Suprapubic skin (tissue), 4 donors: ENCODE data around the gene UCK1. TPM values are rescaled to one million over a fixed set of nuclear protein-coding genes. Genes with fewer than 3 reads are reported as not detected.

Source experiments
- DNase-seq, 2 donors: peaks; one replicate each; pipeline ENCODE4 v3.0.0-alpha.2; 2019; ENCODE audit warnings: low spot score in 2 of 2
- H3K27ac ChIP-seq: fragments of 200-600 bp; sonication (generic); one replicate; pipeline ENCODE4 v1.5.1; 2019
- H3K27me3 ChIP-seq: fragments of 200-600 bp; sonication (generic); one replicate; pipeline ENCODE4 v1.5.1; 2019
- H3K36me3 ChIP-seq: fragments of 200-600 bp; sonication (generic); one replicate; pipeline ENCODE4 v1.5.1; 2019
- H3K4me1 ChIP-seq: fragments of 200-600 bp; sonication (generic); one replicate; pipeline ENCODE4 v1.5.1; 2019
- H3K4me3 ChIP-seq: fragments of 200-600 bp; sonication (generic); one replicate; pipeline ENCODE4 v1.5.1; 2019; ENCODE audit warnings: mild to moderate bottlenecking
- H3K9me3 ChIP-seq: fragments of 200-600 bp; sonication (generic); one replicate; pipeline ENCODE4 v1.5.1; 2019
- CTCF ChIP-seq, 2 donors: fragments of 200-600 bp in 1 of 2; fragments of 450-650 bp in 1 of 2; sonication (generic) in 1 of 2; IDR thresholded peaks; one replicate each; pipeline ENCODE4 v1.5.1; 2016 to 2019; ENCODE audit warnings: antibody characterized with exemption in 2 of 2, mild to moderate bottlenecking in 1 of 2, moderate library complexity in 1 of 2
- EP300 ChIP-seq: sonication (generic); formaldehyde crosslinking; IDR thresholded peaks from one replicate; pipeline ENCODE4 v1.6.1; 2017; ENCODE audit warnings: antibody characterized with exemption
- POLR2A ChIP-seq, 2 donors: fragments of 450-650 bp; IDR thresholded peaks; one replicate each; pipeline ENCODE4 v1.6.1; 2017; ENCODE audit warnings: antibody characterized with exemption in 2 of 2, mild to moderate bottlenecking in 2 of 2, moderate library complexity in 2 of 2
- POLR2AphosphoS5 ChIP-seq, 3 donors: sonication (generic); formaldehyde crosslinking; IDR thresholded peaks; one replicate each; pipeline ENCODE4 v1.6.1; 2017; ENCODE audit warnings: antibody characterized with exemption in 3 of 3
- WGBS: methylation state at CpG from one replicate; pipeline ENCODE4 v1.1.5; 2018; 5-methylcytosine and 5-hydroxymethylcytosine counted together
- total RNA-seq, 4 donors: library from RNA; depleted of rRNA; stranded (reverse); fragments of >200 nt; gene quantifications; one replicate each; pipeline ENCODE4 v1.1.0, GENCODE V29; 2016

UCK1 gene
- total RNA-seq, 4 donors from 2014 or later = 20.0 to 28.0 (median 26.6) TPM

GRCh38 chr9:131565369-131565768, 34.3 kb upstream of the UCK1 start:
- Histone ChIP-seq H3K4me3 (no peak overlapping the region), H3K36me3 (peaks cover 7% of the 10 kb centered on the region), H3K27ac (no peak overlapping the region), H3K9me3 (peaks cover 5% of the 10 kb centered on the region), H3K27me3 (no peaks in the 10 kb centered on the region), H3K4me1 (no peaks in the 10 kb centered on the region)
- TF ChIP-seq EP300 (no peak), POLR2AphosphoS5 (IDR thresholded peaks at IDR 0.05) (no peak), CTCF (IDR thresholded peaks at IDR 0.05) (no peak), POLR2A (IDR thresholded peaks at IDR 0.05) (no peak)
- WGBS = 80% methylated on average over 5 of the region's 5 CpGs
- no peak for DNase-seq

- Histone ChIP-seq H3K27ac (no peak overlapping the region), H3K9me3 (peaks cover 5% of the 10 kb centered on the region), H3K4me1 (no peaks in the 10 kb centered on the region), H3K36me3 (no peaks in the 10 kb centered on the region), H3K4me3 (no peak overlapping the region), H3K27me3 (no peaks in the 10 kb centered on the region)
- TF ChIP-seq EP300 = no peak
- TF ChIP-seq POLR2AphosphoS5 (IDR thresholded peaks at IDR 0.05) = no peak
- TF ChIP-seq CTCF (IDR thresholded peaks at IDR 0.05) = no peak
- TF ChIP-seq POLR2A (IDR thresholded peaks at IDR 0.05) = no peak
- no peak for DNase-seq
- 57% methylated on average over 9 of the region's 9 CpGs for WGBS
Measured at GRCh38 chr9:131562032-131562959, 31.2 kb upstream of the UCK1 start.

GRCh38 chr9:131559421-131560000, 28.4 kb upstream of the UCK1 start:
- DNase-seq = no peak
- H3K9me3 ChIP-seq = peaks cover 5% of the 10 kb centered on the region
- H3K4me1 ChIP-seq = no peaks in the 10 kb centered on the region
- TF ChIP-seq POLR2AphosphoS5 (IDR thresholded peaks at IDR 0.05) = no peak
- no peak for TF ChIP-seq EP300
- no peak for TF ChIP-seq POLR2A (IDR thresholded peaks at IDR 0.05)
- TF ChIP-seq CTCF (IDR thresholded peaks at IDR 0.05) = no peak
- H3K27ac ChIP-seq = no peak overlapping the region
- no peak overlapping the region for H3K4me3 ChIP-seq
- 63% methylated on average over 1 of the region's 1 CpG for WGBS
- peaks cover 23% of the 10 kb centered on the region for H3K27me3 ChIP-seq
- no peaks in the 10 kb centered on the region for H3K36me3 ChIP-seq

GRCh38 chr9:131557855-131558548, 26.9 kb upstream of the UCK1 start:
- 95% methylated on average over 18 of the region's 25 CpGs for WGBS

More at GRCh38 chr9:131557855-131558548, 26.9 kb upstream of the UCK1 start:
- no peak for TF ChIP-seq CTCF (IDR thresholded peaks at IDR 0.05)
- no peak for DNase-seq
- Histone ChIP-seq H3K4me3 (no peak overlapping the region), H3K4me1 (no peaks in the 10 kb centered on the region), H3K27ac (no peak overlapping the region), H3K9me3 (peaks cover 5% of the 10 kb centered on the region), H3K27me3 (peaks cover 38% of the 10 kb centered on the region), H3K36me3 (no peaks in the 10 kb centered on the region)
